ENCODE results near the gene POR. TPM values are rescaled to one million over a fixed set of nuclear protein-coding genes. Genes with fewer than 3 reads are reported as not detected.

POR gene
- total RNA-seq, 1 experiment from 2014 or later: 205 TPM

- TF ChIP-seq EZH2 (IDR thresholded peaks at IDR 0.05; ENCODE audit: low read depth): no peak
- no peak for TF ChIP-seq CTCF (conservative IDR thresholded peaks at IDR 0.05)
- H3K4me2 ChIP-seq: no peak overlapping the region
- H3K9me2 ChIP-seq (ENCODE audit: insufficient read depth): no peaks in the 10 kb centered on the region
- H2AFZ ChIP-seq: no peak overlapping the region
- no peak for DNase-seq
- no peak overlapping the region for H3K27ac ChIP-seq
- ChIA-PET CTCF (no interaction called here), POLR2A (ENCODE audit: unreplicated experiment) (no interaction called here)
- no peak overlapping the region for H3K4me3 ChIP-seq
- BruUV-seq (replicated peaks): no TSS peak
- H3K4me1 ChIP-seq (replicated peaks; ENCODE audit: insufficient read depth): peaks cover 48% of the 10 kb centered on the region
- H3K79me2 ChIP-seq (ENCODE audit: low read depth): peaks cover 33% of the 10 kb centered on the region
- H3K27me3 ChIP-seq (ENCODE audit: insufficient read depth, low read depth): no peaks in the 10 kb centered on the region
- H3K9me3 ChIP-seq (ENCODE audit: insufficient read depth, low read depth): peaks cover 5% of the 10 kb centered on the region; the same call in 1 of the 2 replicates
- peaks cover 46% of the 10 kb centered on the region for H3F3A ChIP-seq (ENCODE audit: insufficient read depth, low read depth)
- intact Hi-C loops (cut with micrococcal nuclease; ENCODE audit: unreplicated experiment): no loop called here
- no peaks in the 10 kb centered on the region for H4K20me1 ChIP-seq (ENCODE audit: insufficient read depth)
- peaks cover 4% of the 10 kb centered on the region; the same call in 1 of the 2 replicates for H3K36me3 ChIP-seq (ENCODE audit: low read depth)
Observed at GRCh38 chr7:75948179-75948578, 33.2 kb downstream of the POR start.

- no peak overlapping the region for H3K4me3 ChIP-seq
- no peak overlapping the region for H3K4me2 ChIP-seq
- peak overlapping the region; percentile 16; the same call in 1 of the 2 replicates for H3K27ac ChIP-seq
- intact Hi-C loops (cut with micrococcal nuclease; ENCODE audit: unreplicated experiment): no loop called here
- no peaks in the 10 kb centered on the region for H3K9me2 ChIP-seq (ENCODE audit: insufficient read depth)
- ChIA-PET CTCF (interaction anchor here (0.6 kb wide), 1 partner anchor 38 kb away, joined by 4 read pairs; no protein-coding TSS in a partner anchor), POLR2A (ENCODE audit: unreplicated experiment) (no interaction called here)
- no peaks in the 10 kb centered on the region for H3K27me3 ChIP-seq (ENCODE audit: insufficient read depth, low read depth)
- peaks cover 27% of the 10 kb centered on the region for H3K4me1 ChIP-seq (replicated peaks; ENCODE audit: insufficient read depth)
- no TSS peak for BruUV-seq (replicated peaks)
- DNase-seq: no peak
- H3K9me3 ChIP-seq (ENCODE audit: insufficient read depth, low read depth): no peaks in the 10 kb centered on the region
- peaks cover 4% of the 10 kb centered on the region for H3K36me3 ChIP-seq (ENCODE audit: low read depth)
- H2AFZ ChIP-seq: no peak overlapping the region
- TF ChIP-seq CTCF (conservative IDR thresholded peaks at IDR 0.05) (no peak), EZH2 (IDR thresholded peaks at IDR 0.05; ENCODE audit: low read depth) (no peak)
- H4K20me1 ChIP-seq (ENCODE audit: insufficient read depth): no peaks in the 10 kb centered on the region
- H3F3A ChIP-seq (ENCODE audit: insufficient read depth, low read depth): peaks cover 31% of the 10 kb centered on the region
- H3K79me2 ChIP-seq (ENCODE audit: low read depth): peaks cover 33% of the 10 kb centered on the region
Observed at GRCh38 chr7:75950111-75950681, 35.2 kb downstream of the POR start.

GRCh38 chr7:75951506-75951905, 36.6 kb downstream of the POR start:
- Histone ChIP-seq H2AFZ (no peak overlapping the region), H3K36me3 (ENCODE audit: low read depth) (peaks cover 13% of the 10 kb centered on the region), H3F3A (ENCODE audit: insufficient read depth, low read depth) (peaks cover 31% of the 10 kb centered on the region), H3K4me2 (peak overlapping the region; percentile 34; the same call in 1 of the 2 replicates), H3K79me2 (ENCODE audit: low read depth) (peaks cover 27% of the 10 kb centered on the region), H4K20me1 (ENCODE audit: insufficient read depth) (no peaks in the 10 kb centered on the region), H3K9me2 (ENCODE audit: insufficient read depth) (no peaks in the 10 kb centered on the region), H3K9me3 (ENCODE audit: insufficient read depth, low read depth) (peaks cover 2% of the 10 kb centered on the region), H3K4me3 (no peak overlapping the region), H3K27me3 (ENCODE audit: insufficient read depth, low read depth) (no peaks in the 10 kb centered on the region), H3K4me1 (replicated peaks; ENCODE audit: insufficient read depth) (peaks cover 24% of the 10 kb centered on the region), H3K27ac (no peak overlapping the region)
- no peak for TF ChIP-seq CTCF (conservative IDR thresholded peaks at IDR 0.05)
- no peak for TF ChIP-seq EZH2 (IDR thresholded peaks at IDR 0.05; ENCODE audit: low read depth)
- intact Hi-C loops (cut with micrococcal nuclease; ENCODE audit: unreplicated experiment): no loop called here
- no TSS peak for BruUV-seq (replicated peaks)
- DNase-seq: peak; percentile 71 to 99
- ChIA-PET POLR2A (ENCODE audit: unreplicated experiment) (interaction anchor here (0.5 kb wide), 1 partner anchor 1372 kb away, joined by 3 read pairs; no protein-coding TSS in a partner anchor), CTCF (no interaction called here)

Measured in PC-9 (cell line).